Skeletal muscle cell (primary cell): ENCODE data around the gene LPAR5.

Experiments used
- DNase-seq: peaks from one replicate; pipeline ENCODE4 v3.0.0-alpha.2; 2010; ENCODE audit warnings: low read depth
- H3K4me3 ChIP-seq: 2 replicates; pipeline ENCODE4 v1.5.1; 2011; ENCODE audit warnings: low read depth, mild to moderate bottlenecking, control low read depth, low read length, moderate library complexity

Gene LPAR5

GRCh38 chr12:6635856-6636531, at the start of gene LPAR5:
TSS of gene LPAR5 (minus strand) at chr12:6635959. CDS start at chr12:6621248, 14,711 bp downstream.
- no peak for DNase-seq
- no peak within 1 kb of the TSS for H3K4me3 ChIP-seq

GRCh38 chr12:6684609-6685008, 48.9 kb upstream of the LPAR5 start:
- no peak overlapping the region for H3K4me3 ChIP-seq
- DNase-seq = no peak

- no peak for DNase-seq
These were observed 41.2 kb upstream of the LPAR5 start for GRCh38 chr12:6676962-6677361.

GRCh38 chr12:6672143-6672542, 36.4 kb upstream of the LPAR5 start:
- no peak overlapping the region for H3K4me3 ChIP-seq
- no peak for DNase-seq

More at GRCh38 chr12:6676962-6677361, 41.2 kb upstream of the LPAR5 start:
- H3K4me3 ChIP-seq = no peak overlapping the region

GRCh38 chr12:6667559-6668210, 31.9 kb upstream of the LPAR5 start:
- DNase-seq = no peak
- no peak overlapping the region for H3K4me3 ChIP-seq

GRCh38 chr12:6666211-6666610, 30.5 kb upstream of the LPAR5 start:
- DNase-seq = no peak
- H3K4me3 ChIP-seq = no peak overlapping the region

GRCh38 chr12:6664902-6665301, 29.1 kb upstream of the LPAR5 start:
- no peak for DNase-seq
- no peak overlapping the region for H3K4me3 ChIP-seq

- peak; percentile 96 for DNase-seq
- peak within 1 kb of the TSS; percentile 76 for H3K4me3 ChIP-seq
These were observed 27.4 kb upstream of the LPAR5 start, which contains the start of gene ING4 for GRCh38 chr12:6662906-6663742. TSS of gene ING4 (minus strand) at chr12:6663119. CDS start at chr12:6663101, 18 bp downstream.

GRCh38 chr12:6662602-6662905, 26.8 kb upstream of the LPAR5 start:
- DNase-seq = no peak
- H3K4me3 ChIP-seq = peak overlapping the region; percentile 76

- H3K4me3 ChIP-seq = no peak overlapping the region
- DNase-seq = no peak
These were observed 18.2 kb upstream of the LPAR5 start for GRCh38 chr12:6653987-6654386.

- H3K4me3 ChIP-seq = no peak overlapping the region
- no peak for DNase-seq
These were observed 17.6 kb upstream of the LPAR5 start for GRCh38 chr12:6653342-6653741.

GRCh38 chr12:6652391-6652790, 16.6 kb upstream of the LPAR5 start:
- no peak overlapping the region for H3K4me3 ChIP-seq
- DNase-seq = no peak

- H3K4me3 ChIP-seq = no peak overlapping the region
- DNase-seq = no peak
These were observed 15.1 kb upstream of the LPAR5 start for GRCh38 chr12:6650832-6651231.

- no peak for DNase-seq
- peak within 1 kb of the TSS; percentile 37 for H3K4me3 ChIP-seq
These were observed 11.4 kb upstream of the LPAR5 start, which contains the start of gene ACRBP for GRCh38 chr12:6647083-6647604. TSS of gene ACRBP (minus strand) at chr12:6647432. CDS start at chr12:6647366, 66 bp downstream.

GRCh38 chr12:6646276-6647082, 10.7 kb upstream of the LPAR5 start:
- H3K4me3 ChIP-seq = peak overlapping the region; percentile 37
- DNase-seq = no peak

- H3K4me3 ChIP-seq = no peak overlapping the region
- no peak for DNase-seq
These were observed 9.1 kb upstream of the LPAR5 start for GRCh38 chr12:6644903-6645302.

- H3K4me3 ChIP-seq = no peak overlapping the region
- no peak for DNase-seq
These were observed 8.5 kb upstream of the LPAR5 start for GRCh38 chr12:6644257-6644596.

- H3K4me3 ChIP-seq = no peak overlapping the region
These were observed 8.0 kb upstream of the LPAR5 start for GRCh38 chr12:6643569-6644256.

GRCh38 chr12:6641131-6641530, 5.4 kb upstream of the LPAR5 start:
- no peak for DNase-seq
- no peak overlapping the region for H3K4me3 ChIP-seq

More at GRCh38 chr12:6643569-6644256, 8.0 kb upstream of the LPAR5 start:
- no peak for DNase-seq
